D721Med (cell line): ENCODE measurements around the gene DCLK2.

ENCODE experiments used
- DNase-seq: peaks from one replicate; pipeline ENCODE4 v3.0.0; 2011; ENCODE audit warnings: low spot score; ENCODE audit not compliant: insufficient read length
- FAIRE-seq: peaks from 2 replicates; lab custom pipeline; 2011; peaks lifted over from hg19 to GRCh38; lab: Jason Lieb, UNC
- CTCF ChIP-seq: IDR thresholded peaks from 2 replicates; pipeline ENCODE4 v1.5.1; 2012; ENCODE audit warnings: mild to moderate bottlenecking, control low read depth; ENCODE audit not compliant: insufficient read depth; ENCODE audit errors: missing control alignments

DCLK2 gene

GRCh38 chr4:150259861-150260567 lies 181.8 kb downstream of the DCLK2 start:
- DNase-seq (no peak), FAIRE-seq (no peak)
- TF ChIP-seq CTCF, result no peak

GRCh38 chr4:150261571-150261970 lies 183.3 kb downstream of the DCLK2 start:
- FAIRE-seq (no peak), DNase-seq (no peak)
- TF ChIP-seq CTCF, result no peak

- TF ChIP-seq CTCF, result no peak
- FAIRE-seq (no peak), DNase-seq (no peak)
Observed at GRCh38 chr4:150262611-150263010, 184.4 kb downstream of the DCLK2 start.

GRCh38 chr4:150264595-150265161 lies 186.4 kb downstream of the DCLK2 start:
- DNase-seq (no peak), FAIRE-seq (no peak)
- TF ChIP-seq CTCF, result no peak

- DNase-seq (no peak), FAIRE-seq (no peak)
- TF ChIP-seq CTCF, result no peak
Observed at GRCh38 chr4:150265806-150266205, 187.6 kb downstream of the DCLK2 start.

GRCh38 chr4:150268444-150268843 lies 190.2 kb downstream of the DCLK2 start:
- FAIRE-seq (no peak), DNase-seq (no peak)

More at GRCh38 chr4:150268444-150268843, 190.2 kb downstream of the DCLK2 start:
- TF ChIP-seq CTCF, result no peak
